ENCODE results near the gene TAF6. TPM values are rescaled to one million over a fixed set of nuclear protein-coding genes. Genes with fewer than 3 reads are reported as not detected.

Gene TAF6
- total and polyA plus RNA-seq, 2 of the 4 experiments (the other 2 are of a cell fraction) = 11.3 to 55.3 TPM

DNA sequence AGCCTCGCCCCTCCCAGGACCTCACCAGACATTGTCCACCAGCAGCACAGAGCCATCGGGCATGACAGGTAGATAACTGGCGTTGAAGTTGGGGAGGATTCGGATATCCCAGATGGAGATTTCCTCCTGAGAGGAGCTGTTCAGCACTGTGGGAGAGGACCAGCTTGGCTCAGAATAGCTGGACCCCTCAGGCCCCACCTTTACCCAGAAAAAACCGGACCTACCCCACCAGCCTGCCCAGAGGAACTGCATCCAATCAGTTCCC is 37.8 kb upstream of the TAF6 start:
- Histone ChIP-seq H3K36me3 (ENCODE audit: control insufficient read depth, insufficient read depth, low read length) (peaks cover 39% of the 10 kb centered on the region), H3K4ac (ENCODE audit: low read depth, low read length) (no peak overlapping the region), H2AK9ac (replicated peaks; ENCODE audit: low read depth, low read length, poor library complexity) (no peak overlapping the region), H4K91ac (ENCODE audit: insufficient read depth, low read depth, low read length) (no peak overlapping the region), H4K20me1 (ENCODE audit: insufficient read depth, low read length) (peaks cover 23% of the 10 kb centered on the region), H2AK5ac (ENCODE audit: low read depth, low read length) (no peak overlapping the region), H2BK120ac (ENCODE audit: low read depth, low read length) (no peak overlapping the region), H3K27ac (ENCODE audit: insufficient read depth, low read length) (no peak overlapping the region), H2BK15ac (ENCODE audit: low read depth, low read length) (no peak overlapping the region), H3K79me1 (ENCODE audit: low read depth in 1 of 2, low read length in 2 of 2) (peaks cover 19 to 60% of the 10 kb centered on the region in 2 experiments), H3K23ac (ENCODE audit: low read depth, low read length) (peak overlapping the region; percentile 70; the same call in 1 of the 2 replicates), H2AFZ (replicated peaks; ENCODE audit: low read length, poor library complexity) (no peak overlapping the region), H3K9ac (ENCODE audit: low read depth, low read length) (0 out of 2 replicates have a peak overlapping the region, but pooled peaks have one; percentile 7), H3K56ac (ENCODE audit: extremely low read depth, insufficient read depth, low read length) (no peak overlapping the region), H3K4me2 (ENCODE audit: low read depth, low read length) (peak overlapping the region; percentile 78; the same call in 1 of the 2 replicates), H4K8ac (ENCODE audit: low read depth in 2 of 2, low read length in 2 of 2) (no peak overlapping the region), H3K14ac (replicated peaks; ENCODE audit: low read depth, low read length) (no peak overlapping the region), H3K18ac (ENCODE audit: low read depth, low read length) (no peak overlapping the region), H3K4me3 (ENCODE audit: insufficient read depth, low read depth, low read length) (no peak overlapping the region), H2BK5ac (ENCODE audit: low read depth, low read length, poor library complexity, severe bottlenecking) (no peak overlapping the region), H3K4me1 (ENCODE audit: control insufficient read depth, insufficient read depth, low read length) (peaks cover 6% of the 10 kb centered on the region), H3K27me3 (ENCODE audit: control insufficient read depth, insufficient read depth, low read length) (no peaks in the 10 kb centered on the region), H3K9me1 (ENCODE audit: insufficient read depth, low read length) (peaks cover 2% of the 10 kb centered on the region; the same call in 1 of the 2 replicates), H4K5ac (ENCODE audit: low read depth, low read length) (no peak overlapping the region), H3K9me3 (ENCODE audit: control insufficient read depth, insufficient read depth, low read length) (no peaks in the 10 kb centered on the region), H2BK20ac (ENCODE audit: low read depth, low read length) (no peak overlapping the region)
- ATAC-seq (ENCODE audit: low read depth) (no peak), DNase-seq (no peak)
- CTCF ChIA-PET = interaction anchor here (1.0 kb wide), 1 partner anchor 8 kb away, joined by 3 read pairs; the partner anchor contains the start of gene LAMTOR4
- in situ Hi-C loops (cut with MboI; ENCODE audit: low sequenced_read_pairs) = no loop called here
- TF ChIP-seq MAFK (IDR thresholded peaks at IDR 0.05; ENCODE audit: low read depth, low read length) = no peak
- TF ChIP-seq, protein P1, sequence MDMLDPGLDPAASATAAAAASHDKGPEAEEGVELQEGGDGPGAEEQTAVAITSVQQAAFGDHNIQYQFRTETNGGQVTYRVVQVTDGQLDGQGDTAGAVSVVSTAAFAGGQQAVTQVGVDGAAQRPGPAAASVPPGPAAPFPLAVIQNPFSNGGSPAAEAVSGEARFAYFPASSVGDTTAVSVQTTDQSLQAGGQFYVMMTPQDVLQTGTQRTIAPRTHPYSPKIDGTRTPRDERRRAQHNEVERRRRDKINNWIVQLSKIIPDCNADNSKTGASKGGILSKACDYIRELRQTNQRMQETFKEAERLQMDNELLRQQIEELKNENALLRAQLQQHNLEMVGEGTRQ (IDR thresholded peaks at IDR 0.05; ENCODE audit: low read depth, low read length) = no peak
- TF ChIP-seq, protein P2, sequence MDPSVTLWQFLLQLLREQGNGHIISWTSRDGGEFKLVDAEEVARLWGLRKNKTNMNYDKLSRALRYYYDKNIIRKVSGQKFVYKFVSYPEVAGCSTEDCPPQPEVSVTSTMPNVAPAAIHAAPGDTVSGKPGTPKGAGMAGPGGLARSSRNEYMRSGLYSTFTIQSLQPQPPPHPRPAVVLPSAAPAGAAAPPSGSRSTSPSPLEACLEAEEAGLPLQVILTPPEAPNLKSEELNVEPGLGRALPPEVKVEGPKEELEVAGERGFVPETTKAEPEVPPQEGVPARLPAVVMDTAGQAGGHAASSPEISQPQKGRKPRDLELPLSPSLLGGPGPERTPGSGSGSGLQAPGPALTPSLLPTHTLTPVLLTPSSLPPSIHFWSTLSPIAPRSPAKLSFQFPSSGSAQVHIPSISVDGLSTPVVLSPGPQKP (IDR thresholded peaks at IDR 0.05; ENCODE audit: borderline replicate concordance, low read depth, low read length) = no peak
- no peak for TF ChIP-seq FOS (IDR thresholded peaks at IDR 0.05; ENCODE audit: low read depth, low read length)
- no peak for TF ChIP-seq RAD21 (IDR thresholded peaks at IDR 0.05; ENCODE audit: low read length)
- intact Hi-C loops (cut with micrococcal nuclease) = no loop called here
- no TSS peak for BruUV-seq (replicated peaks)
- WGBS, 2 experiments (ENCODE audit: extremely low coverage in 2 of 2, insufficient read length in 1 of 2) = no CpG with 5 or more reads among the region's 5 CpGs
- dilution Hi-C loops (cut with HindIII; ENCODE audit: low sequenced_read_pairs, unreplicated experiment) = no loop called here
- POLR2A ChIA-PET (ENCODE audit: unreplicated experiment) = interaction anchor here (1.2 kb wide), 1 partner anchor 8 kb away, joined by 3 read pairs; the partner anchor contains the start of gene LAMTOR4
